A549 (cell line): ENCODE measurements around the gene SAPCD2.

ENCODE experiments used
- BHLHE40 ChIP-seq: IDR thresholded peaks from 2 replicates; pipeline ENCODE4 v1.6.1; 2012; ENCODE audit warnings: low read depth, low read length, inconsistent platforms
- CEBPB ChIP-seq, 2 experiments: fragments of >200 bp in 1 of 2; sonication (Bioruptor Twin) in 1 of 2; formaldehyde crosslinking in 1 of 2; IDR thresholded peaks; 2 replicates each; pipeline ENCODE4 v1.6.1; 2012 to 2016
- CHD2 ChIP-seq: fragments of 150-350 bp; IDR thresholded peaks from 2 replicates; pipeline ENCODE4 v1.6.1; 2014; ENCODE audit warnings: low read length; ENCODE audit not compliant: partially characterized antibody
- CTCF ChIP-seq: fragments of >200 bp; sonication (Bioruptor Twin); formaldehyde crosslinking; IDR thresholded peaks from 3 replicates; pipeline ENCODE4 v1.5.1; 2016
- FOSL2 ChIP-seq, 2 experiments: fragments of 450-650 bp in 1 of 2; fragments of >200 bp in 1 of 2; sonication (Bioruptor Twin) in 1 of 2; formaldehyde crosslinking; IDR thresholded peaks; 2 replicates each; pipeline versions ENCODE4 v1.5.0 to v1.6.1; 2016 to 2020; ENCODE audit warnings: mild to moderate bottlenecking in 1 of 2, moderate library complexity in 1 of 2
- FOXS1 ChIP-seq: fragments of 250-450 bp; sonication (Bioruptor Pico); IDR thresholded peaks from 2 replicates; pipeline ENCODE4 v1.5.0; 2020; ENCODE audit warnings: mild to moderate bottlenecking, moderate library complexity
- PHF8 ChIP-seq: fragments of 200-600 bp; sonication (generic); IDR thresholded peaks from 2 replicates; pipeline ENCODE4 v1.6.1; 2016; ENCODE audit warnings: low read depth, mild to moderate bottlenecking, antibody characterized with exemption, moderate library complexity, borderline replicate concordance
- POLR2A ChIP-seq: IDR thresholded peaks from 2 replicates; pipeline ENCODE4 v1.6.1; 2012; ENCODE audit warnings: mild to moderate bottlenecking, low read length
- RAD21 ChIP-seq, 2 experiments: fragments of >200 bp in 1 of 2; sonication (Bioruptor Twin) in 1 of 2; formaldehyde crosslinking in 1 of 2; IDR thresholded peaks in 1 of 2; conservative IDR thresholded peaks in 1 of 2; 2 replicates in 1 of 2; 3 replicates in 1 of 2; pipeline ENCODE4 v1.6.1; 2012 to 2018; ENCODE audit warnings: inconsistent platforms in 1 of 2
- RCOR1 ChIP-seq: fragments of 150-350 bp; IDR thresholded peaks from 2 replicates; pipeline ENCODE4 v1.6.1; 2014; ENCODE audit warnings: antibody characterized with exemption, low read length, low read depth
- REST ChIP-seq: fragments of 200-600 bp; sonication (generic); IDR thresholded peaks from 2 replicates; pipeline ENCODE4 v1.6.1; 2016; ENCODE audit warnings: antibody characterized with exemption, mild to moderate bottlenecking, moderate library complexity
- SMC3 ChIP-seq: fragments of >200 bp; sonication (Bioruptor Twin); formaldehyde crosslinking; IDR thresholded peaks from 3 replicates; pipeline ENCODE4 v1.6.1; 2018; ENCODE audit warnings: inconsistent platforms

GRCh38 chr9:137114613-137115393 is 44.4 kb upstream of the SAPCD2 start, which contains the start of gene DPP7:
- TF ChIP-seq CTCF (no peak), CHD2 (no peak), POLR2A (peak; percentile 65), FOXS1 (no peak), CEBPB (IDR thresholded peaks at IDR 0.05) (no peak), BHLHE40 (no peak), RAD21 (conservative IDR thresholded peaks at IDR 0.05 in 1 of 2, IDR thresholded peaks at IDR 0.05 in 1 of 2) (no peak), SMC3 (no peak), RCOR1 (no peak), FOSL2 (IDR thresholded peaks at IDR 0.05) (no peak), FOSL2 (CRISPR knock-in tag; IDR thresholded peaks at IDR 0.05) (no peak), PHF8 (no peak), REST (no peak)
